BLaER1 (cell line): ENCODE measurements around the gene DGKD.
A peak's percentile ranks its signal among the peaks of the same experiment; 100 is the strongest.

Experiments used
- H3K27ac ChIP-seq: shearing (Covaris generic); formaldehyde crosslinking; 2 replicates; pipeline ENCODE4 v1.8.1; 2022
- H3K27me3 ChIP-seq: shearing (Covaris generic); formaldehyde crosslinking; 2 replicates; pipeline ENCODE4 v1.8.1; 2022
- H3K36me3 ChIP-seq: shearing (Covaris generic); formaldehyde crosslinking; 2 replicates; pipeline ENCODE4 v1.8.1; 2022
- H3K4me1 ChIP-seq: shearing (Covaris generic); formaldehyde crosslinking; 2 replicates; pipeline ENCODE4 v1.8.1; 2022
- H3K4me2 ChIP-seq: shearing (Covaris generic); formaldehyde crosslinking; 2 replicates; pipeline ENCODE4 v1.8.1; 2022
- H3K4me3 ChIP-seq: shearing (Covaris generic); formaldehyde crosslinking; 2 replicates; pipeline ENCODE4 v1.8.1; 2022
- H3K9ac ChIP-seq: shearing (Covaris generic); formaldehyde crosslinking; 2 replicates; pipeline ENCODE4 v1.8.1; 2022
- H3K9me3 ChIP-seq: shearing (Covaris generic); formaldehyde crosslinking; 2 replicates; pipeline ENCODE4 v1.8.1; 2022
- H4K20me1 ChIP-seq: shearing (Covaris generic); formaldehyde crosslinking; 2 replicates; pipeline ENCODE4 v1.8.1; 2022
- Cebpa-rat ChIP-seq: shearing (Covaris generic); IDR thresholded peaks from 2 replicates; pipeline ENCODE4 v1.8.1; 2022

DGKD gene

GRCh38 chr2:233449081-233449901 is 95.0 kb downstream of the DGKD start:
- Histone ChIP-seq H3K9ac (no peak overlapping the region), H3K4me1 (no peaks in the 10 kb centered on the region), H3K36me3 (peaks cover 100% of the 10 kb centered on the region), H3K9me3 (no peaks in the 10 kb centered on the region), H3K27me3 (no peaks in the 10 kb centered on the region), H3K4me2 (no peak overlapping the region), H4K20me1 (peaks cover 99% of the 10 kb centered on the region), H3K4me3 (no peak overlapping the region), H3K27ac (no peak overlapping the region)
- no peak for TF ChIP-seq Cebpa-rat

GRCh38 chr2:233449921-233450863 is 95.9 kb downstream of the DGKD start:
- Histone ChIP-seq H3K4me2 (no peak overlapping the region), H3K9ac (no peak overlapping the region), H3K9me3 (no peaks in the 10 kb centered on the region), H4K20me1 (peaks cover 99% of the 10 kb centered on the region), H3K4me3 (no peak overlapping the region), H3K4me1 (no peaks in the 10 kb centered on the region), H3K36me3 (peaks cover 100% of the 10 kb centered on the region), H3K27ac (no peak overlapping the region), H3K27me3 (no peaks in the 10 kb centered on the region)
- TF ChIP-seq Cebpa-rat: no peak

- H3K4me3 ChIP-seq: no peak overlapping the region
- no peaks in the 10 kb centered on the region for H3K4me1 ChIP-seq
- no peaks in the 10 kb centered on the region for H3K27me3 ChIP-seq
- H3K27ac ChIP-seq: no peak overlapping the region
- H3K36me3 ChIP-seq: peaks cover 100% of the 10 kb centered on the region
- H4K20me1 ChIP-seq: peaks cover 99% of the 10 kb centered on the region
- H3K9me3 ChIP-seq: no peaks in the 10 kb centered on the region
- no peak overlapping the region for H3K4me2 ChIP-seq
- H3K9ac ChIP-seq: no peak overlapping the region
- TF ChIP-seq Cebpa-rat: no peak
These were observed 96.7 kb downstream of the DGKD start for GRCh38 chr2:233450864-233451575.

- H3K36me3 ChIP-seq: peaks cover 100% of the 10 kb centered on the region
- no peak overlapping the region for H3K9ac ChIP-seq
- H3K4me3 ChIP-seq: no peak overlapping the region
- no peak overlapping the region for H3K27ac ChIP-seq
- H3K4me1 ChIP-seq: no peaks in the 10 kb centered on the region
- no peak overlapping the region for H3K4me2 ChIP-seq
- H3K9me3 ChIP-seq: no peaks in the 10 kb centered on the region
- no peaks in the 10 kb centered on the region for H3K27me3 ChIP-seq
- peaks cover 99% of the 10 kb centered on the region for H4K20me1 ChIP-seq
- no peak for TF ChIP-seq Cebpa-rat
These were observed 97.7 kb downstream of the DGKD start for GRCh38 chr2:233451950-233452349.

GRCh38 chr2:233453111-233453915 is 99.0 kb downstream of the DGKD start:
- Histone ChIP-seq H3K27ac (no peak overlapping the region), H3K4me2 (no peak overlapping the region), H4K20me1 (peaks cover 99% of the 10 kb centered on the region), H3K9ac (no peak overlapping the region), H3K27me3 (no peaks in the 10 kb centered on the region), H3K9me3 (no peaks in the 10 kb centered on the region), H3K36me3 (peaks cover 100% of the 10 kb centered on the region), H3K4me1 (no peaks in the 10 kb centered on the region), H3K4me3 (no peak overlapping the region)
- no peak for TF ChIP-seq Cebpa-rat

GRCh38 chr2:233453916-233454315 is 99.6 kb downstream of the DGKD start:
- Histone ChIP-seq H3K9ac (no peak overlapping the region), H3K9me3 (no peaks in the 10 kb centered on the region), H3K4me2 (no peak overlapping the region), H3K36me3 (peaks cover 100% of the 10 kb centered on the region), H3K27me3 (no peaks in the 10 kb centered on the region), H3K27ac (no peak overlapping the region), H3K4me3 (no peak overlapping the region), H4K20me1 (peaks cover 98% of the 10 kb centered on the region), H3K4me1 (no peaks in the 10 kb centered on the region)
- no peak for TF ChIP-seq Cebpa-rat

GRCh38 chr2:233455006-233455405 is 100.7 kb downstream of the DGKD start:
- no peaks in the 10 kb centered on the region for H3K27me3 ChIP-seq
- no peaks in the 10 kb centered on the region for H3K4me1 ChIP-seq
- peak; percentile 80 for TF ChIP-seq Cebpa-rat
- no peak overlapping the region for H3K9ac ChIP-seq
- H3K36me3 ChIP-seq: peaks cover 100% of the 10 kb centered on the region
- no peaks in the 10 kb centered on the region for H3K9me3 ChIP-seq
- no peak overlapping the region for H3K4me2 ChIP-seq
- H3K27ac ChIP-seq: no peak overlapping the region
- peaks cover 96% of the 10 kb centered on the region for H4K20me1 ChIP-seq
- no peak overlapping the region for H3K4me3 ChIP-seq

- Histone ChIP-seq H3K27me3 (no peaks in the 10 kb centered on the region), H3K4me3 (no peak overlapping the region), H4K20me1 (peaks cover 96% of the 10 kb centered on the region), H3K4me2 (no peak overlapping the region), H3K36me3 (peaks cover 100% of the 10 kb centered on the region), H3K27ac (no peak overlapping the region), H3K9me3 (no peaks in the 10 kb centered on the region), H3K4me1 (no peaks in the 10 kb centered on the region), H3K9ac (no peak overlapping the region)
- no peak for TF ChIP-seq Cebpa-rat
These were observed 101.2 kb downstream of the DGKD start for GRCh38 chr2:233455491-233455890.

- H3K36me3 ChIP-seq: peaks cover 100% of the 10 kb centered on the region
- TF ChIP-seq Cebpa-rat: no peak
These were observed 101.8 kb downstream of the DGKD start for GRCh38 chr2:233456111-233456510.

More at GRCh38 chr2:233456111-233456510, 101.8 kb downstream of the DGKD start:
- H4K20me1 ChIP-seq: peaks cover 93% of the 10 kb centered on the region
- H3K27ac ChIP-seq: no peak overlapping the region
- H3K9ac ChIP-seq: no peak overlapping the region
- no peaks in the 10 kb centered on the region for H3K4me1 ChIP-seq
- H3K4me2 ChIP-seq: no peak overlapping the region
- H3K4me3 ChIP-seq: no peak overlapping the region
- H3K27me3 ChIP-seq: no peaks in the 10 kb centered on the region
- H3K9me3 ChIP-seq: no peaks in the 10 kb centered on the region
